GM23338 (cell line): ENCODE results near the gene COG7. TPM values are rescaled to one million over a fixed set of nuclear protein-coding genes. Genes with fewer than 3 reads are reported as not detected.

ENCODE experiments used
- ATAC-seq: fragments of 200-7000 bp; cut with Tn5 transposase; 3 replicates; pipeline ENCODE4 v1.9.1; 2020
- DNase-seq: peaks from one replicate; pipeline ENCODE4 v3.0.0-alpha.2; 2015; ENCODE audit warnings: low spot score
- H2AFZ ChIP-seq: fragments of 200-600 bp; sonication (generic); 2 replicates; pipeline ENCODE4 v1.8.0; 2016; ENCODE audit warnings: antibody characterized with exemption, mild to moderate bottlenecking, moderate library complexity
- H3F3A ChIP-seq: fragments of 200-600 bp; sonication (generic); replicated peaks from 2 replicates; pipeline ENCODE4 v1.8.0; 2017; ENCODE audit warnings: antibody characterized with exemption, mixed run types, low read depth
- H3K27ac ChIP-seq: fragments of 200-600 bp; sonication (generic); 2 replicates; pipeline ENCODE4 v1.6.1; 2016; ENCODE audit warnings: low read depth
- H3K27me3 ChIP-seq: fragments of 200-600 bp; sonication (generic); 2 replicates; pipeline ENCODE4 v1.8.0; 2016; ENCODE audit warnings: mild to moderate bottlenecking, mixed run types, moderate library complexity; ENCODE audit not compliant: insufficient read depth
- H3K36me3 ChIP-seq: fragments of 200-600 bp; sonication (generic); 2 replicates; pipeline ENCODE4 v1.8.0; 2016; ENCODE audit warnings: mild to moderate bottlenecking; ENCODE audit not compliant: insufficient read depth
- H3K4me1 ChIP-seq: fragments of 200-600 bp; sonication (generic); 2 replicates; pipeline ENCODE4 v1.8.0; 2016; ENCODE audit warnings: mild to moderate bottlenecking, moderate library complexity; ENCODE audit not compliant: insufficient read depth
- H3K4me2 ChIP-seq: fragments of 200-600 bp; sonication (generic); 2 replicates; pipeline ENCODE4 v1.7.1; 2017; ENCODE audit warnings: mixed run types
- H3K4me3 ChIP-seq: fragments of 200-600 bp; sonication (generic); 2 replicates; pipeline ENCODE4 v1.6.1; 2016; ENCODE audit warnings: mixed run types
- H3K79me2 ChIP-seq: fragments of 200-600 bp; sonication (generic); replicated peaks from 2 replicates; pipeline ENCODE4 v1.8.0; 2017; ENCODE audit warnings: mild to moderate bottlenecking; ENCODE audit not compliant: insufficient read depth
- H3K9me2 ChIP-seq: fragments of 200-600 bp; sonication (generic); 2 replicates; pipeline ENCODE4 v1.8.0; 2017; ENCODE audit not compliant: insufficient read depth
- H4K20me1 ChIP-seq: fragments of 200-600 bp; sonication (generic); replicated peaks from 2 replicates; pipeline ENCODE4 v1.8.0; 2017; ENCODE audit warnings: mild to moderate bottlenecking; ENCODE audit not compliant: insufficient read depth
- H3K27ac Mint-ChIP-seq: 2 replicates; pipeline ENCODE4 v1.8.0; 2020; ENCODE audit warnings: inconsistent platforms, mild to moderate bottlenecking, moderate library complexity, mixed read lengths
- H3K27me3 Mint-ChIP-seq: 3 replicates; pipeline ENCODE4 v1.8.0; 2022; ENCODE audit warnings: low read depth, mild to moderate bottlenecking, moderate library complexity, mixed read lengths, inconsistent platforms; ENCODE audit not compliant: insufficient read depth, poor library complexity
- H3K36me3 Mint-ChIP-seq: 3 replicates; pipeline ENCODE4 v1.8.0; 2021; ENCODE audit warnings: low read depth, mild to moderate bottlenecking, inconsistent platforms, moderate library complexity, mixed read lengths
- H3K4me1 Mint-ChIP-seq: 3 replicates; pipeline ENCODE4 v1.8.0; 2020; ENCODE audit warnings: mild to moderate bottlenecking, inconsistent platforms, mixed read lengths
- H3K4me3 Mint-ChIP-seq: 3 replicates; pipeline ENCODE4 v1.8.0; 2021; ENCODE audit warnings: moderate library complexity, mild to moderate bottlenecking, inconsistent platforms, mixed read lengths
- H3K9me3 Mint-ChIP-seq: 3 replicates; pipeline ENCODE4 v1.8.0; 2020; ENCODE audit warnings: moderate library complexity, mild to moderate bottlenecking, inconsistent platforms, mixed read lengths
- CTCF ChIP-seq, 2 experiments: fragments of 200-600 bp in 1 of 2; sonication (generic) in 1 of 2; conservative IDR thresholded peaks; 2 replicates each; pipeline versions ENCODE4 v1.5.1 to v1.6.1; 2016 to 2017; ENCODE audit warnings: antibody characterized with exemption in 2 of 2, low read depth in 2 of 2, mild to moderate bottlenecking in 2 of 2, moderate library complexity in 1 of 2
- EZH2 ChIP-seq: fragments of 200-600 bp; sonication (generic); IDR thresholded peaks from one replicate; pipeline ENCODE4 v1.8.0; 2017; ENCODE audit warnings: antibody characterized with exemption, mild to moderate bottlenecking, low read depth; ENCODE audit not compliant: unreplicated experiment
- EZH2phosphoT487 ChIP-seq: fragments of 200-600 bp; sonication (generic); IDR thresholded peaks from one replicate; pipeline ENCODE4 v1.8.1; 2018; ENCODE audit warnings: antibody characterized with exemption; ENCODE audit not compliant: unreplicated experiment
- NANOG ChIP-seq: IDR thresholded peaks from 2 replicates; pipeline ENCODE4 v1.6.1; 2016; ENCODE audit warnings: antibody characterized with exemption, borderline replicate concordance
- POLR2AphosphoS5 ChIP-seq: IDR thresholded peaks from 2 replicates; pipeline ENCODE4 v1.6.1; 2016; ENCODE audit warnings: antibody characterized with exemption, low read depth
- STAT1 ChIP-seq: IDR thresholded peaks from one replicate; pipeline ENCODE4 v1.6.1; 2016; ENCODE audit warnings: antibody characterized with exemption; ENCODE audit not compliant: unreplicated experiment
- ZNF114 ChIP-seq: fragments of 250-450 bp; sonication (Bioruptor Pico); IDR thresholded peaks from 2 replicates; pipeline ENCODE4 v1.5.0; 2020; ENCODE audit warnings: mild to moderate bottlenecking, moderate library complexity
- ZNF331 ChIP-seq: fragments of 250-450 bp; sonication (Bioruptor Pico); IDR thresholded peaks from 2 replicates; pipeline ENCODE4 v1.5.0; 2020; ENCODE audit warnings: low read depth, mild to moderate bottlenecking, moderate library complexity
- ZNF462 ChIP-seq: fragments of 250-450 bp; sonication (Bioruptor Pico); IDR thresholded peaks from 2 replicates; pipeline ENCODE4 v1.5.0; 2020; ENCODE audit warnings: mild to moderate bottlenecking, moderate library complexity
- polyA plus RNA-seq: library from polyadenylated mRNA; unstranded; fragments of >200 nt; fragmentation: Nextera tagmentation; extraction: Ambion mirVana; gene quantifications from 2 replicates; pipeline ENCODE4 v1.2.1, GENCODE V29; 2016
- total RNA-seq: library from RNA; depleted of rRNA; stranded (reverse); fragments of >200 nt; shearing (Covaris generic); gene quantifications from 2 replicates; pipeline ENCODE4 v1.2.3, GENCODE V29; 2014
- TF ChIP-seq, protein P1 (sequence below): IDR thresholded peaks from 2 replicates; pipeline ENCODE4 v1.6.1; 2016; ENCODE audit warnings: antibody characterized with exemption
- TF ChIP-seq, protein P2 (sequence below): IDR thresholded peaks from one replicate; pipeline ENCODE4 v1.6.1; 2018; ENCODE audit warnings: antibody characterized with exemption; ENCODE audit not compliant: unreplicated experiment

Gene COG7
- total and polyA plus RNA-seq, 2 experiments from 2014 or later = 9.2 to 20.0 TPM

- TF ChIP-seq NANOG (no peak), ZNF331 (no peak), POLR2AphosphoS5 (no peak), CTCF (conservative IDR thresholded peaks at IDR 0.05; ENCODE audit: low read depth in 2 of 2) (no peak), STAT1 (no peak), EZH2phosphoT487 (no peak)
- TF ChIP-seq, protein P1, sequence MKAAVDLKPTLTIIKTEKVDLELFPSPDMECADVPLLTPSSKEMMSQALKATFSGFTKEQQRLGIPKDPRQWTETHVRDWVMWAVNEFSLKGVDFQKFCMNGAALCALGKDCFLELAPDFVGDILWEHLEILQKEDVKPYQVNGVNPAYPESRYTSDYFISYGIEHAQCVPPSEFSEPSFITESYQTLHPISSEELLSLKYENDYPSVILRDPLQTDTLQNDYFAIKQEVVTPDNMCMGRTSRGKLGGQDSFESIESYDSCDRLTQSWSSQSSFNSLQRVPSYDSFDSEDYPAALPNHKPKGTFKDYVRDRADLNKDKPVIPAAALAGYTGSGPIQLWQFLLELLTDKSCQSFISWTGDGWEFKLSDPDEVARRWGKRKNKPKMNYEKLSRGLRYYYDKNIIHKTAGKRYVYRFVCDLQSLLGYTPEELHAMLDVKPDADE = no peak
Observed at GRCh38 chr16:23478566-23478965, 25.6 kb upstream of the COG7 start (continued).

DNA sequence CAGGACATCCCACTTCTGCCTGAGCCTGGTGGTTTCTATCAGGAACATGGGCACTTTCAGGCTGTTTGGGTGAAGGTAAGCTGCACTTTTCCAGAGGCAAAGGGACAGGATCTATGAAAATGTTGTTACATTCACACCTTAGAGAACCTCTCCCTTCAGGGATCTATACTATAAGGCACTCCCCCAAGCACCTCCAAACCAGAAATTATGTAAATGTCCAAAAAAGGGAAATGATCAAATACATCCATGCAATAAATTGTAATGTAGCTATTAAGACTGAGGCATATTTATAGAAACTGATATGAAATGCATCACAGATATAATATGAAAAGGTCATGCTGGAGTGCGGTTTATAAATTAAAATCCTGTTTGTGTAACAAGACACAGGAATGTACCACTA, 23.3 kb upstream of the COG7 start:
- H3K27ac Mint-ChIP-seq = no peak overlapping the region
- H2AFZ ChIP-seq = no peak overlapping the region
- no peak overlapping the region for H3K4me3 Mint-ChIP-seq
- H3K9me2 ChIP-seq = no peaks in the 10 kb centered on the region
- ATAC-seq (no peak), DNase-seq (no peak)
- no peaks in the 10 kb centered on the region for H3K27me3 ChIP-seq
- H3K9me3 Mint-ChIP-seq = no peaks in the 10 kb centered on the region
- H3K27ac ChIP-seq = no peak overlapping the region
- H3K36me3 Mint-ChIP-seq = peaks cover 76% of the 10 kb centered on the region
- H3K36me3 ChIP-seq = peaks cover 49% of the 10 kb centered on the region
- peaks cover 7% of the 10 kb centered on the region for H3K27me3 Mint-ChIP-seq
- peaks cover 7% of the 10 kb centered on the region for H4K20me1 ChIP-seq
- no peaks in the 10 kb centered on the region for H3F3A ChIP-seq
- H3K4me1 Mint-ChIP-seq = no peaks in the 10 kb centered on the region
- no peak overlapping the region for H3K4me3 ChIP-seq
- TF ChIP-seq EZH2 (no peak), ZNF462 (CRISPR knock-in tag) (no peak), ZNF331 (no peak), ZNF114 (CRISPR knock-in tag) (no peak), POLR2AphosphoS5 (no peak), EZH2phosphoT487 (no peak)
- TF ChIP-seq, protein P2, sequence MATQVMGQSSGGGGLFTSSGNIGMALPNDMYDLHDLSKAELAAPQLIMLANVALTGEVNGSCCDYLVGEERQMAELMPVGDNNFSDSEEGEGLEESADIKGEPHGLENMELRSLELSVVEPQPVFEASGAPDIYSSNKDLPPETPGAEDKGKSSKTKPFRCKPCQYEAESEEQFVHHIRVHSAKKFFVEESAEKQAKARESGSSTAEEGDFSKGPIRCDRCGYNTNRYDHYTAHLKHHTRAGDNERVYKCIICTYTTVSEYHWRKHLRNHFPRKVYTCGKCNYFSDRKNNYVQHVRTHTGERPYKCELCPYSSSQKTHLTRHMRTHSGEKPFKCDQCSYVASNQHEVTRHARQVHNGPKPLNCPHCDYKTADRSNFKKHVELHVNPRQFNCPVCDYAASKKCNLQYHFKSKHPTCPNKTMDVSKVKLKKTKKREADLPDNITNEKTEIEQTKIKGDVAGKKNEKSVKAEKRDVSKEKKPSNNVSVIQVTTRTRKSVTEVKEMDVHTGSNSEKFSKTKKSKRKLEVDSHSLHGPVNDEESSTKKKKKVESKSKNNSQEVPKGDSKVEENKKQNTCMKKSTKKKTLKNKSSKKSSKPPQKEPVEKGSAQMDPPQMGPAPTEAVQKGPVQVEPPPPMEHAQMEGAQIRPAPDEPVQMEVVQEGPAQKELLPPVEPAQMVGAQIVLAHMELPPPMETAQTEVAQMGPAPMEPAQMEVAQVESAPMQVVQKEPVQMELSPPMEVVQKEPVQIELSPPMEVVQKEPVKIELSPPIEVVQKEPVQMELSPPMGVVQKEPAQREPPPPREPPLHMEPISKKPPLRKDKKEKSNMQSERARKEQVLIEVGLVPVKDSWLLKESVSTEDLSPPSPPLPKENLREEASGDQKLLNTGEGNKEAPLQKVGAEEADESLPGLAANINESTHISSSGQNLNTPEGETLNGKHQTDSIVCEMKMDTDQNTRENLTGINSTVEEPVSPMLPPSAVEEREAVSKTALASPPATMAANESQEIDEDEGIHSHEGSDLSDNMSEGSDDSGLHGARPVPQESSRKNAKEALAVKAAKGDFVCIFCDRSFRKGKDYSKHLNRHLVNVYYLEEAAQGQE = no peak
- H3K4me1 ChIP-seq = no peaks in the 10 kb centered on the region
- no peaks in the 10 kb centered on the region for H3K79me2 ChIP-seq
- H3K4me2 ChIP-seq = no peak overlapping the region
